Measurements from ENCODE around the gene CTTNBP2NL.

DNA sequence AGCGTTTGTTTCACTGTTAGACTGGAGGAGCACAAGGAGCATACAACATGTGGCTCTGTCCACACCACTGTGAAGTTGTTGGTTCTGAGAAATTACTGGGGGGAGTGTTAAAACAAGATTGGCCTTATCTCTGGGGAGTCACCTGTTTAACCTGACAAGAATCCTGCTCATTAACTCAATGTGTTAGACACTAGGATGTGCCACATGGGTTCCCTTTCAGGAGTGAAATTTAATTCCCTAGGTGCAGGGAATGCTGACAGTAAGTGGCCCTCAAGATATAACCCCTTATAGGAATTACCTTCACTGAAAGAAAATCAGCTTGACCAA, 66.9 kb downstream of the CTTNBP2NL start:
- TF ChIP-seq POLR2A (IDR thresholded peaks at IDR 0.05): no peak
- TF ChIP-seq, protein P1, sequence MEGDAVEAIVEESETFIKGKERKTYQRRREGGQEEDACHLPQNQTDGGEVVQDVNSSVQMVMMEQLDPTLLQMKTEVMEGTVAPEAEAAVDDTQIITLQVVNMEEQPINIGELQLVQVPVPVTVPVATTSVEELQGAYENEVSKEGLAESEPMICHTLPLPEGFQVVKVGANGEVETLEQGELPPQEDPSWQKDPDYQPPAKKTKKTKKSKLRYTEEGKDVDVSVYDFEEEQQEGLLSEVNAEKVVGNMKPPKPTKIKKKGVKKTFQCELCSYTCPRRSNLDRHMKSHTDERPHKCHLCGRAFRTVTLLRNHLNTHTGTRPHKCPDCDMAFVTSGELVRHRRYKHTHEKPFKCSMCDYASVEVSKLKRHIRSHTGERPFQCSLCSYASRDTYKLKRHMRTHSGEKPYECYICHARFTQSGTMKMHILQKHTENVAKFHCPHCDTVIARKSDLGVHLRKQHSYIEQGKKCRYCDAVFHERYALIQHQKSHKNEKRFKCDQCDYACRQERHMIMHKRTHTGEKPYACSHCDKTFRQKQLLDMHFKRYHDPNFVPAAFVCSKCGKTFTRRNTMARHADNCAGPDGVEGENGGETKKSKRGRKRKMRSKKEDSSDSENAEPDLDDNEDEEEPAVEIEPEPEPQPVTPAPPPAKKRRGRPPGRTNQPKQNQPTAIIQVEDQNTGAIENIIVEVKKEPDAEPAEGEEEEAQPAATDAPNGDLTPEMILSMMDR (IDR thresholded peaks at IDR 0.05): no peak

All from vagina (tissue), 2 donors.